GM08714 (cell line): ENCODE results near the gene MRPS14.

Source experiments
- H3K4me3 ChIP-seq: fragments of 200-500 bp; sonication (Bioruptor generic); 2 replicates; pipeline ENCODE4 v1.5.1; 2014; ENCODE audit warnings: mild to moderate bottlenecking, low read length, inconsistent platforms
- ZNF274 ChIP-seq: IDR thresholded peaks from 2 replicates; pipeline ENCODE4 v1.6.1; 2012; ENCODE audit warnings: mild to moderate bottlenecking, low read depth, low read length

Gene MRPS14

DNA sequence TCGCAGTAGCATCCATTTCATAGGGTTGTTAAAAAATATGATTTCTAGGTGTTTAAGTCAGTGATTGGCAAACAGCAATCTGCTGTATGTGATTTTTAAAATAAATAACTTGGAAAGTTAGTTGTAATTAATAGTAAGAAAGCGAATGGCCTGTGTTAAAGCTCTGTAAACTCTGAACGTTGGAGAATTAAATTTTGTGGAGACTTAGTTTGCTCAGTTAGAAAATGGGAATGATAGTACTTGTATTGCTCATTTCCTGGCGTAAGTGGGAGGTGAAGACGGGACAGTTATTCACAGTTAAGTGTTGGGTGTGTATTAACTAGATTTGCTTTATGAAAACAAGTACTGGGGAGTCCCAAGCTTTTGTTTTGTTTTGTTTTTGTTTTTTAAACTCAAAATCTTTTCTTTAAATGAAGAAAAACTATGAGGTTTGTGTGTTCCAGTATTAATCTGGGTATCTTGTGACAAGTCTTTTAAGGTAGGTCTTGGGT is 22.5 kb downstream of the MRPS14 start:
- H3K4me3 ChIP-seq = peak overlapping the region; percentile 94
- TF ChIP-seq ZNF274 = no peak

DNA sequence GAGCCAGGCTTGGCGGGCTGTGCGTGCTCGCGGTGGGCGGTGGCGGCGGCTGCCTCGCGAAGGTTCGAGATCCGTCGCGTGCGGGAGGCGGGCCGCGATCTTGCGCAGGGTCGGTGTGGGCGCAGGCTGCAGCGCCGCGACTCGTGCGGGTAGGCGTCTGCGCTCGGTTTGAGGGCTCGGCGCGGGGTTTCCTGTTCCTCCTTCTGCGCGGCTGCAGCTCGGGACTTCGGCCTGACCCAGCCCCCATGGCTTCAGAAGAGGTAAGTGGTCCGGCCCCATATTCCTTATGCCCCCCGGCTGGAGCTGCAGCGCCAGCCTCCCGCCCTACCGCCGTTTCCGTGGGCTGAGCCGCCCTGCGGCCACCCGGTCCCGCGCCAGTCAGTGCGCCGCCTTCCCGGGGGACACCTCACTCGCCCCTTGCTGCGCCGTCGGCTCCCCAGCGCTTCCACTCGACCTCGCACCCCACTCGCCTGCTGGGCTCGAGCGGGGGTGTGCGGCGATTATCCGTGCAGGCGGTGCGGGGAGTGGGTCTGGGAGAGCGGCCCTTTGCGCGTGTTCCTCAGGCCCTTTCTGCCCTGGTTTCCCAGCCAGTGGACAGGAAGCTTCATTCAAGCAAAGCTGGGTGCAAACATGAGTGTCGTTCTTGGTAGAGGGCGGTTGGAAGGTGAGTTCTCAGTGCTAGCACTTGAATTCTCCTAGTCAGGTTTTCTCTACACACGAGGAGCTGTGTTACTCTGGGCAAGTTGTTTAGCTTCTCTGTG is 23.1 kb downstream of the MRPS14 start, which contains the start of gene CACYBP:
Gene CACYBP (plus strand): TSS at position 12 of the 761 bp plus-strand sequence. CDS start 234 bp downstream, at position 246.
- TF ChIP-seq ZNF274 = no peak
- H3K4me3 ChIP-seq = peak within 1 kb of the TSS; percentile 94

DNA sequence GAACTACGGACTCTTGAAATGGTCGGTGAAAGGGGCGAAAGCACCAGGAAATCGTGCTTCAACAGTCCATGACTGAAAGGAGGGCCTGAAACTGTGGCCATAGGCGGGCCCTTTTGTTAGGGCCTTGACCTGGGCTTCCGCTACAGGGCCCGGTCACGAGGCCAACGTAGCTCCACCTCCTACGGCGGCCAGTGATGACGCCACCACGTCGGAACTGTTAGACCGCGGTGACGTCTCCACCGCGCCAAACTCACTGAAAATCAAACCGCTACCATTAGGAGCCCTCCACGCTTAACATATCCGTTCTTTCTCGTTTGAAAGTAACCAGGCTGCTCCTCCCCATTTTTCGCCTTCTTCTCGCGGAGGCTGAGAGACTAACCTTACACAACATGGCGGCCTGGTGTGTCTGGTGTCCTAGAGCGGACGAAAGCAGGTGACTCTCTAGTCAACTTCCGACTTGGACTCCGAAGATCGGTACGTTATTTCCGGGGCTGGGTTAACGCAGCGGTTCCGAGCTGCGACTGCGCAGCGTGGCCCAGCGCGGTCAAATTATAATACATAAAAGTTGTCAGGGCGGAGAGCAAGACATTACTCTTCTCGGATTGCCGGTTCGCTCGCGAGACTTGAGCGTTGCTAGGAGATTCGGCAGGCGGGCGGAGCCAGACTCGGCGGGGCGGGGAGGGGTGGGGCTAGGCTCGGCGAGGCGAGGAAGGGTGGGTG is 23.8 kb downstream of the MRPS14 start:
- no peak for TF ChIP-seq ZNF274
- peak overlapping the region; percentile 94 for H3K4me3 ChIP-seq

DNA sequence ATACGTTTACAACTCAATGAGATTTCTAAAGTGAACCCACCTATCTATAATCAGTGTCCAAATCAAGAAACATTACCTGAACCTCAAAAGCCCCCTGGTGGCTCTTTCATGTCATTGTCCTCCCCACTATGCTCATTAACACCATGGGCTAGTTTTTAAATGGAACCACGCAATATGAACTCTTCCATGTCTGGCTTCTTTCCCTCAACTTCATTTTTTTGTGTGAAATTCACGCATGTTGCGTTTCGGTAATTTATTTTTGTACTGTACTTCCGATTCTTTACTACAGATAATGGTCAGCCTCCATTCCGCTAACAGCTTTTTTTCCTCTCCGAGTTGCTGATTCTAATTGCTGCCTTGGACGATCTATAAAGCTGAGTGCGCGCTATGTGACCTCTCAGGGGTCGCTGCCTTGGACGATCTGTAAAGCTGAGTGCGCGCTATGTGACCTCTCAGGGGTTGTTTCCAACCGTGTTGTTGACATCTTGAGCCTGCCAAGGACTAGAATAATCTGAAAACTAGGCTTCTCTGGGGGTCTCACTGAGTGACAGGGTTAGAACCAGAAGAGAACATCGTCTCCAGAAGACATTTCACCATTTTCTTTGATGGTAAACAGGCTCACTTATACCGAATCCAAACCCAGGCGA is 24.5 kb downstream of the MRPS14 start:
- TF ChIP-seq ZNF274 = no peak

DNA sequence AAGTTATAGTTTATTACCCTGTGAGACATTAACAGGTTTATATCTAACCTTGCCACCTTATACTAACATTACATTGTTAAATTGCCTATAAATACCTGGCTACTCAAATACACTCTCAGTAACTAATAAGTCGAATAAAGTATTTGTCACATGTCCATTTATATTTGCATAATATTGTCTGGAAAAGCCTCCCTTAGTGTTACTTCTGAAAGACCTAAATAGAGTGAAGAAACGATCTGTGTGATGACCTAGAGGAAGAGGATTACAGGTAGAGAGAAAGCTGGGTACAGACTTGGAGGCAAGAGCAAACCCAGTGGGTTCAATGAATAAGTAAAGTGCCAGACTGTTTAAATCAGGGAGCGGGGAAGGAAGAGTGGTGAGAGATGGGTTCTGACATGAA is 26.2 kb downstream of the MRPS14 start:
- no peak overlapping the region for H3K4me3 ChIP-seq
- TF ChIP-seq ZNF274 = no peak

More for the DNA sequence above, 24.5 kb downstream of the MRPS14 start:
- peak overlapping the region; percentile 83 for H3K4me3 ChIP-seq

DNA sequence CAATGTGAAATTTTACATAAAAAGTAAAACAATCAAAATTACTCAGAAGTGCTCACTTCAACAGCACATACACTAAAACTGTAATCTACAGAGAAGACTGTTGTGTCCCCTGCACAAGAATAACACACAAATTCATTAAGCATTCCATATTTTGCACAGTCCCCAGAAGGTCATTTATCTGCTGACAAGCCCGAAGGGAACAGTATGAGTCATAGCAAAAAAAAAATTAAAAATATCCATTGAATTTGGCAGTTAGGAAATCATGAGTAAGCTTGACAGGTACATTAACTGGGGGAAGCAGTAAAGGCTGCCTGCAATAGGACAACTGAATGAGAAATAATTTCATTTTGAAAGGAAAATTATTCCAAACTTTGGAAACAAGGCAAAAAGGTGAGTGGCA is 26.7 kb downstream of the MRPS14 start:
- no peak for TF ChIP-seq ZNF274
- H3K4me3 ChIP-seq = no peak overlapping the region

DNA sequence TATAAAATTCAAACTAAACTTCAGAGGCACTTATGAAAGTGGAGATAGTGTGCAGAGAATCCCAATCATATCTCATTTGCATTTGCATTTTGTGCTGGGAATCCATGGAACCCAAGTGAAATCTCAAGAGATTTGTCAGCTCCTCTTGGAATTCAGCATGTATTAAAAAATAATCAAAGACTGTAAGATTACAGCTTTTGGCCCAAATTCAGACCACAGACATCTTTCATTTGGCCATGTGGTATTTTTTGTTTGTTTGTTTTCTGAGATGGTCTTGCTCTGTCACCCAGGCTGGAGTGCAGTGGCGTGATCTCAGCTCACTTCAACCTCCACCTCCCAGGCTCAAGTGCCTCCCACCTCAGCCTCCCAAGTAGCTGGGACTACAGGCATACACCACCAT is 27.3 kb downstream of the MRPS14 start:
- no peak for TF ChIP-seq ZNF274
- no peak overlapping the region for H3K4me3 ChIP-seq

DNA sequence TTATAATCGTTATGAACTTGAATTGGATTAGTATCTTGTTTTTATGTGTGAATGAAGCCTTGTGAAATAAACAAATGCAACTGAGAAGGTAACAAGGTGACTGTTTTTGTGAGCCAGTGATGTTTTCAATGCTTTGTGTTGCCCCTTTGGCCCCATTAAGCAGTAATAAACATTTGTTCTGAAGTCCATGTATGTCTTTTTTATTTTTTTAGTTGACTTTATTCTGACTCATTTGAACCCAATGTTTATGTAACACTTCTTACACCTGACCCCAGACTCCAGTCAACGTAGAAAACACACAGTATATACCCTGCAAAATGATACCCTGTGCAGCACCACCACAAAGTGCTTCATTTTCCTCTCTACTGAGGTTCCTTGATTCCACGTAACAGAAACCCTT is 28.1 kb downstream of the MRPS14 start:
- TF ChIP-seq ZNF274 = no peak
- H3K4me3 ChIP-seq = no peak overlapping the region

DNA sequence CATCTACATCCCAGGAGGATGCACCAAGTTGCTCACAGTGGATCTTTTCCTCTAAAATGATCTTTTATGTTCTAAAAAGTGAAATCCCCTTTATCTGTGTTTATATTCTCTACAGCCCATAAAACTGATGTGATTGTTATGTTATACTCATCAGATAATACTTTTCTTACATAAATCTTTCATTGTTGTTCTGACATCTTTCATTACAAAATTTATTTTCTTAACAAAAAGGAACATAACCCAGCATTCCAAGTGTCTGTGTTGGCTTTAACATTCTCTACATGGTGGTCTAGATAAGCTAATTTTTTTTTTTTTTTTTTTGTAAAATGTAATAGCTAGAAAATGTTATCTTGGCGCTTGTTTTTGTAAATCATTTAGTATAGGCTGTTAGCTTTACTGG is 31.8 kb downstream of the MRPS14 start:
- no peak for TF ChIP-seq ZNF274

DNA sequence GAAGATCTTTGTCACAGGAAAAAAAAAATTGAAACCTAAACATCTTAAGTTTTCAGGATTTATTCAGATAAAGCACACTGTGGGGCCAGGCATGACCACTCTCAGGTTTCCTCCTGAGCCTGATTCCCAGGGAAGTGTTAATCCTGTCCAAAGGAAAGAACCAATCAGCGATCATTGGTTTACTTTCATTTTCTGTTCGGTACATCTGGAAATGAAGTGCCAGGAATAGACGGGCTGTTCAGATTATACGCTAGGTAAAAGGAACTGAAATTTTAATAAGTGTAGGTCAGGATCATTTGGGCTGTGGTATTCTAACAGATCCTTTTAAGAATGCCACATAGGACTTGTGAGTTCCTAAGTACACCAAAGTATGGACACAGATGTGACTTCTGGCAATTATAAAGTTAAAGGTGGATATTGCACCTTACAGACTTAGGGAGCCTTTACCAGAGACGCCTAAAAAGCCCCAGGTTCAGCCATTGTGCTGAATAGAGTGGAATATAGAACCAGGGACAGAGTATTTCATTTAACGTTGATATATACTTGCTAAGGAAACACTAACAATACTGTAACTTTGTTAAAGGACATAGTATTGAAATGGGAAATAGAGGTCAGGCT is 32.7 kb downstream of the MRPS14 start:
- H3K4me3 ChIP-seq = peak overlapping the region; percentile 58
- TF ChIP-seq ZNF274 = no peak

More for the DNA sequence above, 31.8 kb downstream of the MRPS14 start:
- no peak overlapping the region for H3K4me3 ChIP-seq

DNA sequence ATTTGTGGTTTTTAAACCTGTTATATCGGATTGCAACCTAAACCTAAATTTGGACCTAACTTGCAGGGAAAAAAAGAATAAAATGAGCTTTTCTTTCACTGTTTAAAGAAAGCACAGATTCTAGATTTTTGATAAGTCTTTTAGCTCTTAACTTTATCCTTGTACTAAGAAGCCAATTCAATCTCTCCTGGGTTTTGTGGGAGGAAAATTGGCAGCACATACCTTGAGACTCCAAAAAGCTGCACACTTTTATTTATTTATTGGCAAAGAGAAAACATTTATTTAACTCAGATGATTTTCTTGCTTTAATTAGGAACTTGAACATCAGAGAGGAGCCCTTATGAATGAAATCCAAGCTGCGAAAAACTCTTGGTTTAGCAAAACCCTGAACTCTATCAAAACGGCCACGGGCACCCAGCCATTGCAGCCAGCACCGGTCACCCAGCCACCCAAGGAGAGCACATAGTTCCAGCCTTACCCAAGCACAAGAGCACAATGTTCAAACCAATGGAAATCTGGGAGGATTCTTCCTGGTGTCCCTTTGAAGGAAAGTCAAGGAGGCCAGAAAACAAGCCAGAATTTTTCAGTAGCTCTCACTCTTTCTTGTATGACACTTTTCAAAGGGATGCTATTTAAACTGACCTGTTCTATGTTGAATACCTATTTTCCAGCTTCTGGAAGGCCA is 33.5 kb downstream of the MRPS14 start:
- no peak overlapping the region; the same call in 1 of the 2 replicates for H3K4me3 ChIP-seq
- no peak for TF ChIP-seq ZNF274

DNA sequence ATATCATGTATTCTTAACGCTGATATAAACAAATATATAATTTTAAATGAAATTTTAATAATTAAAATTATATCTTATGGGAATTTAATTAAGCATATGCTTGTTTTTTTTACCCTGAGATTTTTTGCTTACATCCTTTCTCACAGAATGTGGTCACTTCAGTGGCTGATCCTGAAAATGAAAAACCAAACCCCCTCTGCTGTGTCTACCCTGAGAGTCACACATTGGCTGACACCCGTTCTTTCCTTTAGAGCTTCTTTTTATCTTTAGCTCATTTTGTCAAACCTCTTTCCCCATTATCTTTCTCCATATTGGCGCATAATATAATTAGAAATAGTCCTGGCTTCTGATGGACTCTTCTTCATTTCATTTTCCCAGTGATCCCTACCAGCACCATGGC is 34.2 kb downstream of the MRPS14 start:
- no peak for TF ChIP-seq ZNF274
- H3K4me3 ChIP-seq = peak overlapping the region; percentile 10; the same call in 1 of the 2 replicates

DNA sequence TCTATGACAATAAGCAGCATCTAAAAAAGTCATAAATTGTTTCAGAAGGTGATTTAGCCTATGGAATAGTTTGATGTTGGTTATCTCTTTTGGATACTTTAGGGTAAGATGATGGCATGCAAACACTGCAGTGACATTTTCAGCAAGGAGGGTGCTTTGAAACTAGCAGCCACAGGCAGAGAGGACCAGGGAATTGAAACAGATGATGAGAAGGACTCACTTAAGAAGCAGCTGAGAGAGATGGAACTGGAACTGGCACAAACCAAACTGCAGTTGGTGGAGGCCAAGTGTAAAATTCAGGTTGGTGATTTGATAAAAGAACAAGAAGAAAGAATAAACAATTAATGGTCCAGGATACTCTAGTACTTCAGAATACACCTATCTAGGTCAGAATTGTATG is 34.7 kb downstream of the MRPS14 start:
- TF ChIP-seq ZNF274 = no peak
- H3K4me3 ChIP-seq = no peak overlapping the region
